NCI-H2081 (cell line): Measurements from ENCODE around the gene RPUSD4.

ENCODE experiments used
- DNase-seq, 2 experiments: peaks; one replicate each; lab custom pipeline; 2025; lab: John Stamatoyannopoulos, UW

The RPUSD4 gene

DNA sequence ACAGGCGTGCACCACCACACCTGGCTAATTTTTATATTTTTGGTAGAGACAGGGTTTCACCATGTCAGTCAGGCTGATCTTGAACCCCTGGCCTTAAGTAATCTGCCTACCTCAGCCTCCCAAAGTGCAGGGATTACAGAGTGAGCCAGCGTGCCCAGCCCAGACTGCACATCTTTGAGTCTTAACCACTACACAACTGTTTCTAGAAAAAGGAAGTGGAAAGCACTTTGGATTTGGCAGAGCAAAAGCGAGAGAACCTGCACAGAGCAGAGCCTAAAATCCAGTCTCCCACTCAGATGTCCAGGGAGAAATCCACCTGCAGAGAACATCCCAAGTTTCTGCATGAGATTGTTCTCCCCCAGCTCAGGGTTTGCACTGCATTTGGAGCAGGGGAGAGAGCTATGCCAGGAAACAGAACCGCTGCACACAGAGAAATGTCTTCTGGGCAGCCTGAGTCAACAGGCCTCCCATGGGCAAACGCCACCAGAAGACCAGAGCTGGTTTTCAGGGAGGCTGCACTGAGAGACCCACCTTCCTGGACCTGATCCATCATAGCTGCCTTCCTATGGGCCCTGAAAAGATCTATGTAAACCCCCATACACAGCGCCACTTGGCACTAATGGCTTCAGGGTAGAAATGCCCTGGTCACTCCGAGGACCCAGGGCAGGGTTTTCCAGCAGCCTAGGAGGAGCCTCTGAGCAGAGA, 54.0 kb downstream of the RPUSD4 start:
- no peak for DNase-seq

- no peak for DNase-seq
Measured at GRCh38 chr11:126156814-126157213, 54.6 kb downstream of the RPUSD4 start.

GRCh38 chr11:126155402-126156187, 55.9 kb downstream of the RPUSD4 start:
- no peak for DNase-seq

- no peak for DNase-seq
Measured at GRCh38 chr11:126154691-126155090, 56.8 kb downstream of the RPUSD4 start.

DNA sequence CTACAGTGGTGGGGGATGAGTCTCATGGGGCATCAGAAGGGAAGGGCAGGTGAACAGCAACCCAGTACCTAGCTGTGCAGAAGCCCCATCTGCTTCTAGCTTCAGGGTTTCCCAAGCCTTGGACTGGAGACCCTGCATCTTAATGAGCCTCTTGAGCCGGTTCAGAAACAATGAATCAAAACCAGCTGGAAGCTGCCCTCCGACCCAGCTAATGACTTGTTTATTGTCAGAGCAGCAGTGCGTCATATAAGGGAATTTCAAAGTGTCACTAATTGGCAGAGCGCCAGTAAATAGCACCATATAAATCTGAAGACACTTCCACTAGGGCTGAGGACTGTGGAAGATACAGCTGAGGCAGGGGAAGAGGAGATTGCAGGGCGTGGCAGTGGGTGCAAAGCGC, 57.5 kb downstream of the RPUSD4 start:
- no peak for DNase-seq

DNA sequence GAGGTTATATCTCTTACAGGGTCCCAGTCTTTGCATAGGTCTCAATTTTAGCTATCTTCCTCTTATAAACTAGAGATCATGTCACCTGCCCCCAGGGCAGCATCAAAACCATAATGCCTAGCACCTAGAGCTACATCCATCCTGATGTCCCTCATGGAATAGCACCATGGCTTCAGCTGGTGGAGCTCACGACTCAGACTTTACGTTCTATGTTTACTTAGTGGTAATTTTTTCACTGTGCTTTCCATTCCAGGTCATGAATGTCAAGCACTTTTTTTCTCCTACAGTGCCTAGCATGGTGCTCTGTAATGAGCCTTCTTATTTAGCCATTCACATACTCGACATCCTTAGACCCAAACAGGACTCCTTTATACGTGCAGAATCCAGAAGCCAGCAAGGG, 58.4 kb downstream of the RPUSD4 start:
- DNase-seq: no peak

DNA sequence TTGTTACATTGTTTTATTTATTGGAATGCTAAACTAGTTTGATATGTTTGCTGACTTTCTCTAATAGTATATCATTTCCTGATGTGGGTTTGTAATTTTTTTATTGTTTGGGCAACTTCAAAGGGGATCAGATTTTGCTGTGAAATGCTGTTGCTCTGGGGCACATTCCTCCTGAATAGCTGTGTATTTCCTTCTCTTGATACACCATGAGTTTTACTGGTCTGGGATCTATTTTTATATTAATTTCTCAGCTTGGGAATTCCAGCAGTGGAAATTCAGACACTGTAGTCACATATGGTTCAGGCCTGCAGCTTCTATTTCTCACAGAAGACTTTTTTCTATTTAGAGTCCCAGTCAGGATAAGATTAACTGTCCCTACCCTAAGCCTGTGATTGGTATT, 58.9 kb downstream of the RPUSD4 start:
- DNase-seq: no peak

DNA sequence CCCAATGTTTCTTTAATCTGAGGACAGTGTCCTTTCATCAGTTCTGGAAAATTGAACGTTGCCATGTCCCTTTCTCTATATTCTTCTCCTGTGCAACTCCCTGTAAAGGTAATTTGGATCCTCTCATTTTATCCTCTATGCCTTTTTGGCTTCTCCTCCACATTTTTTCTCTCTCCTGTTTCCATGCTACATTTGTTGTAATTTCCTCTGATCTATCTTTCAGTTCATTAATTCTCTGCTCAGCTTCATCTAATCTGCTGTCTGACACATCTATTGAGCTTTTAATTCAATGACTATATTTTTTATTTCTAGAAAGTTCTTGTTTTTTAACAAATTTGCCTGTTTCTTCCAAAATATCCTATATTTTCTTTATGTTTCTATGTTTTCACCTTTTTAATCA, 59.3 kb downstream of the RPUSD4 start:
- no peak for DNase-seq
